Measurements from ENCODE around the gene MED31. TPM values are rescaled to one million over a fixed set of nuclear protein-coding genes. Genes with fewer than 3 reads are reported as not detected.
"Not testable (repeated sequence)": the region's sequence is repeated elsewhere in the genome, so short reads cannot be mapped to it uniquely, and the experiment has no call there.

Gene MED31
- total RNA-seq, 1 donor from 2014 or later = 12.9 TPM

DNA sequence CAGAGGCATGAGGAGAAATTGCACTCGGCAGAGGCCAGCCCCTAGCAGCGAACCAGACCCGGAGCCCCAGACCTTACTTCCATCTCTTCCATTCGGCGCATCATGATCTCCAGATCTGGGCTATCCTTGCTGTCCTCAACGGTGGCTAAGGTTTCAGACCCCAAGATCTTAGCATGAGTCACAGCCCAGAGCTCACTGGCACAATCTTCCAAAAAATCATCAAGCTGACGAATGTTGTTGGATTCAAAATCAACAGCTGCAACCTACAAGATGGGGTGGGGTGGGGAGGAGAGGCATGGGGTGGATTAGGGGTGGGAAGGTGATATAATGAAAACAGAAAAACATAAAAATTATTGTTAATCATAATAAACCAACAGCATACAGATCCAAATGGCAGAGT lies 55.3 kb downstream of the MED31 start:
- H3K27me3 Mint-ChIP-seq (ENCODE audit: low read depth) = no peaks in the 10 kb centered on the region
- no peak overlapping the region for H3K4me3 Mint-ChIP-seq (ENCODE audit: unreplicated experiment)
- DNase-seq (ENCODE audit: low spot score) = no peak
- TF ChIP-seq, protein P1, sequence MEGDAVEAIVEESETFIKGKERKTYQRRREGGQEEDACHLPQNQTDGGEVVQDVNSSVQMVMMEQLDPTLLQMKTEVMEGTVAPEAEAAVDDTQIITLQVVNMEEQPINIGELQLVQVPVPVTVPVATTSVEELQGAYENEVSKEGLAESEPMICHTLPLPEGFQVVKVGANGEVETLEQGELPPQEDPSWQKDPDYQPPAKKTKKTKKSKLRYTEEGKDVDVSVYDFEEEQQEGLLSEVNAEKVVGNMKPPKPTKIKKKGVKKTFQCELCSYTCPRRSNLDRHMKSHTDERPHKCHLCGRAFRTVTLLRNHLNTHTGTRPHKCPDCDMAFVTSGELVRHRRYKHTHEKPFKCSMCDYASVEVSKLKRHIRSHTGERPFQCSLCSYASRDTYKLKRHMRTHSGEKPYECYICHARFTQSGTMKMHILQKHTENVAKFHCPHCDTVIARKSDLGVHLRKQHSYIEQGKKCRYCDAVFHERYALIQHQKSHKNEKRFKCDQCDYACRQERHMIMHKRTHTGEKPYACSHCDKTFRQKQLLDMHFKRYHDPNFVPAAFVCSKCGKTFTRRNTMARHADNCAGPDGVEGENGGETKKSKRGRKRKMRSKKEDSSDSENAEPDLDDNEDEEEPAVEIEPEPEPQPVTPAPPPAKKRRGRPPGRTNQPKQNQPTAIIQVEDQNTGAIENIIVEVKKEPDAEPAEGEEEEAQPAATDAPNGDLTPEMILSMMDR (IDR thresholded peaks at IDR 0.05) = no peak
- peaks cover 24% of the 10 kb centered on the region for H3K4me1 Mint-ChIP-seq (ENCODE audit: low read depth)
- H3K27ac Mint-ChIP-seq (ENCODE audit: unreplicated experiment) = no peak overlapping the region
- peaks cover 24% of the 10 kb centered on the region for H3K36me3 Mint-ChIP-seq (ENCODE audit: low read depth)
- H3K9me3 Mint-ChIP-seq (ENCODE audit: low read depth) = no peaks in the 10 kb centered on the region

DNA sequence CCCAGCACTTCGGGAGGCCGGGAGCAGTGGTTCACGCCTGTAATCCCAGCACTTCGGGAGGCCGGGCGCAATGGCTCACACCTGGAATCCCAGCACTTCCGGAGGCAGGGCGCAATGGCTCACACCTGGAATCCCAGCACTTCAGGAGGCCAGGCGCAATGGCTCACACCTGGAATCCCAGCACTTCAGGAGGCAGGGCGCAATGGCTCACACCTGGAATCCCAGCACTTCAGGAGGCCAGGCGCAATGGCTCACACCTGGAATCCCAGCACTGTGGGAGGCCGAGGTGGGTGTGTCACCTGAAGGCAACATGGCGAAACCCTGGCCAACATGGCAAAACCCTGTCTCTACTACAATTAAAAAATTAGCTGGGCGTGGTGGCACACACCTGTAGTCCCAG lies 58.0 kb downstream of the MED31 start:
- not testable (repeated sequence) for H3K9me3 Mint-ChIP-seq (ENCODE audit: low read depth); H3K27ac Mint-ChIP-seq (ENCODE audit: unreplicated experiment); H3K27me3 Mint-ChIP-seq (ENCODE audit: low read depth); H3K4me3 Mint-ChIP-seq (ENCODE audit: unreplicated experiment); DNase-seq (ENCODE audit: low spot score)
- peaks cover 14% of the 10 kb centered on the region for H3K4me1 Mint-ChIP-seq (ENCODE audit: low read depth)
- H3K36me3 Mint-ChIP-seq (ENCODE audit: low read depth) = peaks cover 35% of the 10 kb centered on the region

Small RNAs within 50 kb of the gene (microRNA-seq; reads per million reads assigned to microRNA genes)
- gene MIR4520-1 (ENCODE audit: borderline number of aligned reads) (not detected), gene MIR4520-2 (ENCODE audit: borderline number of aligned reads) (not detected)

Other genes starting within 250 kb of the MED31 start
- gene AIPL1, start 216.5 kb downstream of the MED31 start, total RNA-seq = not detected in 3 replicates
- 5.2 to 7.4 TPM (median 7.0 TPM) in 3 replicates for gene PIMREG, start 207.2 kb downstream of the MED31 start, total RNA-seq
- gene PITPNM3, start 95.0 kb downstream of the MED31 start, total RNA-seq = 5.3 to 5.7 TPM (median 5.5 TPM) in 3 replicates
- gene KIAA0753, start 10.9 kb downstream of the MED31 start, total RNA-seq = 14.5 to 19.1 TPM (median 15.8 TPM) in 3 replicates
- gene TXNDC17, start 10.5 kb downstream of the MED31 start, total RNA-seq = 71.5 to 76.2 TPM (median 76.1 TPM) in 3 replicates
- 2.0 to 3.0 TPM (median 2.9 TPM) in 3 replicates for gene C17orf100, start 157 bp upstream of the MED31 start, total RNA-seq
- 1.1 to 1.5 TPM in 2 of 3 replicates, not detected in the other for gene SLC13A5, start 61.8 kb upstream of the MED31 start, total RNA-seq
- gene XAF1, start 104.4 kb upstream of the MED31 start, total RNA-seq = 0.36 to 0.40 TPM in 2 of 3 replicates, not detected in the other
- not detected in 3 replicates for gene FBXO39, start 124.6 kb upstream of the MED31 start, total RNA-seq
- not detected in 3 replicates for gene TEKT1, start 180.1 kb upstream of the MED31 start, total RNA-seq

Measured in chondrocyte (in vitro differentiated cells).